Cerebellar cortex (tissue), 1 donor: ENCODE results near the gene CLNK.

Experiments
- DNase-seq: peaks from one replicate; pipeline ENCODE4 v3.0.0-alpha.2; 2015; ENCODE audit warnings: low spot score

CLNK gene

GRCh38 chr4:10455133-10455532 is 229.4 kb downstream of the CLNK start:
- DNase-seq, result no peak

- no peak for DNase-seq
Observed at GRCh38 chr4:10454726-10455125, 229.8 kb downstream of the CLNK start.

- DNase-seq, result no peak
Observed at GRCh38 chr4:10454121-10454520, 230.4 kb downstream of the CLNK start.

- no peak for DNase-seq
Observed at GRCh38 chr4:10448991-10449390, 235.6 kb downstream of the CLNK start.

GRCh38 chr4:10442976-10443375 is 241.6 kb downstream of the CLNK start:
- DNase-seq, result no peak

DNA sequence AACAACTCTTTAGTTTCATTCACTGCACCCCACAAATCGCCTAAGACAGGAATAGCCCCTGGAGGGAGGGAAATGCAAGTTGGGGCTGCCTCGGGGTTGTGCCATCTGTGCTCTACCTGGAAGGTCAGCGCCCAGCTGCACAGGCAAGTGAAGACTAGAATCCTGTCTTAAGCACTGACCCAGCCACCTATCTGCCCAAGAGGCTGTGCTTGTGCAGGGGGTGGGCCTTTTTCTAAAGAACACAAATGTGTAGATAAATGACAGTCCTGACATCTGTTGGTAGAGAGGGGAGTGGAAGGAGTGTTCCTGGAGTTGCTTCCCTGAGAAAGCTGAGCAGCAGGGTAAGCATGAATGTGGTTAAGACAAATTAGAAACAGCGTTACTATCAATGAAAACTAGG is 243.1 kb downstream of the CLNK start:
- no peak for DNase-seq

GRCh38 chr4:10438924-10439323 is 245.6 kb downstream of the CLNK start:
- no peak for DNase-seq

DNA sequence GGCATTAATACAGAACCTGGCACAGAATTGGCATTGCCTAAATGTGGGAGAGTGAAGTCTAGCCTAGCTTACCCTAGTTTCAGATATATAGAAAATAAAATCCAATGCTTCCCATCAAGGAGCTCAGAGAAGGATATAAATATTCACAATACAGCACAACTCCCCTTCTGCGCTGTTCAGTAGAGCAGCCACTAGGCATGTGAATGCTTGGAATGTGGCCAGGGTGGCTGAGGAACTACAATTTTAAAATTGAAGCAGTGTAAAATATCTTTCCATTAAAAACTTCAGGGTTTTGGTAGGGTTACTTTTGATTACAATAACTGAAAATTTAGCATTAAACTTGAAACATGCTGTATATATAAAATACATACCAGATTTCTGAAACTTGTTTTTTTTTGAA is 246.8 kb downstream of the CLNK start:
- no peak for DNase-seq
